ENCODE results near the gene ACP5. TPM values are rescaled to one million over a fixed set of nuclear protein-coding genes. Genes with fewer than 3 reads are reported as not detected.
A peak's percentile ranks its signal among the peaks of the same experiment; 100 is the strongest.

The ACP5 gene
- total RNA-seq, 1 experiment from 2014 or later, result 2.3 TPM

DNA sequence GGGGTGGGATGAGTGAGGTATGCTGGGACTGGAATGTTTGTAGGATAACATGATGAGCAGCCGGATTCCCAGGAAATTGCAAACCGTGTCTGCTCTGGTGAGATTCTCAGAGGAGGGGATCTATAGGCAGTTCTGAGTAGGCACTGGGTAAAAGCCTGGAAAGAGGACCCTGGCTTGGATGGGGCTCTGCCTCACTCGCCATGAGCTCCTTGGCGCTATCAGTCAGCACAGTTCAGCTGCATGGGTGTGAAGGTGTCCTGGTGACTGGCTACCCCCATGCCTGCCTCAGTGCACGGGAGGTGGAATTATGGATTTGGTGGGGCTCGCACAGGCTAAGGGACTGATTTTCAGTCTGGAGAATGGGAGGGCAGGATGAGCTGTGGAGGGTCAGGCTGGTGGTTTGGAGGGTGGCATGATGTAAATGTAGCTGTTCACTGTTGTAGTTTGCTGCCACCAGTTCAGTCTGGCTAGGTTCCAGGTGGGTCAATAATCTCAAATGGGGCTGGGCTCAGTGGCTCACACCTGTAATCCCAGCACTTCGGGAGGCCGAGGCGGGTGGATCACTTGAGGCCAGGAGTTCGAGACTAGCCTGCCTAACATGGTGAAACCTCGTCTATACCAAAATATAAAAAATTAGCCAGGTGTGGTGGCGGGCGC, 10.7 kb upstream of the ACP5 start:
- Histone ChIP-seq H3K18ac (ENCODE audit: insufficient read length, low read depth, low read length) (no peak overlapping the region), H2BK5ac (ENCODE audit: insufficient read length, low read length) (no peak overlapping the region), H3K4ac (ENCODE audit: low read depth, low read length) (no peak overlapping the region; the same call in 1 of the 2 replicates), H3K14ac (ENCODE audit: insufficient read depth, low read length) (no peak overlapping the region), H3K23ac (ENCODE audit: insufficient read length, low read depth, low read length) (no peak overlapping the region), H4K5ac (ENCODE audit: insufficient read length, low read depth, low read length) (no peak overlapping the region), H3K4me1 (ENCODE audit: insufficient read depth, low read length) (no peaks in the 10 kb centered on the region), H3K9me3 (ENCODE audit: control insufficient read depth, low read depth, low read length) (no peaks in the 10 kb centered on the region), H4K8ac (replicated peaks; ENCODE audit: insufficient read length, low read depth, low read length) (no peak overlapping the region), H3K4me2 (ENCODE audit: insufficient read depth, insufficient read length, low read length) (no peak overlapping the region), H3K56ac (ENCODE audit: insufficient read length, low read depth, low read length) (no peak overlapping the region), H3K79me2 (ENCODE audit: insufficient read depth, low read length) (no peaks in the 10 kb centered on the region), H3K23me2 (ENCODE audit: insufficient read length, low read depth, low read length, poor library complexity, severe bottlenecking) (no peaks in the 10 kb centered on the region), H3K9ac (ENCODE audit: extremely low read depth, insufficient read length, low read length) (no peak overlapping the region), H4K91ac (ENCODE audit: insufficient read length, low read depth, low read length) (no peak overlapping the region), H2BK12ac (ENCODE audit: insufficient read length, low read depth, low read length) (no peak overlapping the region), H3K27me3 (ENCODE audit: insufficient read depth, low read length) (no peaks in the 10 kb centered on the region), H2AFZ (ENCODE audit: low read length) (no peak overlapping the region), H4K20me1 (ENCODE audit: control insufficient read depth, insufficient read depth, insufficient read length) (no peaks in the 10 kb centered on the region), H2BK20ac (ENCODE audit: low read depth, low read length, poor library complexity, severe bottlenecking) (no peak overlapping the region), H2AK5ac (ENCODE audit: insufficient read length, low read length) (no peak overlapping the region), H2BK15ac (ENCODE audit: low read depth, low read length) (no peak overlapping the region), H3K79me1 (ENCODE audit: insufficient read depth, low read depth, low read length, poor library complexity, severe bottlenecking) (no peaks in the 10 kb centered on the region), H3T11ph (ENCODE audit: low read length) (no peak overlapping the region), H2BK120ac (ENCODE audit: low read depth, low read length, poor library complexity, severe bottlenecking) (no peak overlapping the region), H3K27ac (ENCODE audit: insufficient read length, low read depth, low read length) (no peak overlapping the region)
- no peaks in the 10 kb centered on the region; a peak in 1 of 5 replicates for H3K9me3 Mint-ChIP-seq
- DNase-seq, result no peak
- H3K27me3 Mint-ChIP-seq (ENCODE audit: low read depth), result peaks cover 4% of the 10 kb centered on the region
- WGBS (ENCODE audit: extremely low coverage, insufficient read length, low lambda C conversion rate), result no CpG with 5 or more reads among the region's 13 CpGs
- no peaks in the 10 kb centered on the region for H3K36me3 Mint-ChIP-seq (ENCODE audit: insufficient read depth in 1 of 3, low read depth in 3 of 3)
- peak overlapping the region in 2 of 3 experiments; percentile 42 to 44; a peak in 1 of 7 replicates for H3K27ac Mint-ChIP-seq
- TF ChIP-seq, protein P1, sequence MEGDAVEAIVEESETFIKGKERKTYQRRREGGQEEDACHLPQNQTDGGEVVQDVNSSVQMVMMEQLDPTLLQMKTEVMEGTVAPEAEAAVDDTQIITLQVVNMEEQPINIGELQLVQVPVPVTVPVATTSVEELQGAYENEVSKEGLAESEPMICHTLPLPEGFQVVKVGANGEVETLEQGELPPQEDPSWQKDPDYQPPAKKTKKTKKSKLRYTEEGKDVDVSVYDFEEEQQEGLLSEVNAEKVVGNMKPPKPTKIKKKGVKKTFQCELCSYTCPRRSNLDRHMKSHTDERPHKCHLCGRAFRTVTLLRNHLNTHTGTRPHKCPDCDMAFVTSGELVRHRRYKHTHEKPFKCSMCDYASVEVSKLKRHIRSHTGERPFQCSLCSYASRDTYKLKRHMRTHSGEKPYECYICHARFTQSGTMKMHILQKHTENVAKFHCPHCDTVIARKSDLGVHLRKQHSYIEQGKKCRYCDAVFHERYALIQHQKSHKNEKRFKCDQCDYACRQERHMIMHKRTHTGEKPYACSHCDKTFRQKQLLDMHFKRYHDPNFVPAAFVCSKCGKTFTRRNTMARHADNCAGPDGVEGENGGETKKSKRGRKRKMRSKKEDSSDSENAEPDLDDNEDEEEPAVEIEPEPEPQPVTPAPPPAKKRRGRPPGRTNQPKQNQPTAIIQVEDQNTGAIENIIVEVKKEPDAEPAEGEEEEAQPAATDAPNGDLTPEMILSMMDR (conservative IDR thresholded peaks at IDR 0.05), result no peak; the same call in 2 of the 3 replicates
- H3K4me1 Mint-ChIP-seq, result peaks cover 2% of the 10 kb centered on the region in 2 experiments; a peak in 1 of 4 replicates
- no peak overlapping the region for H3K4me3 Mint-ChIP-seq
